Spleen (tissue), 11 donors: Measurements from ENCODE around the gene PLSCR2. TPM values are rescaled to one million over a fixed set of nuclear protein-coding genes. Genes with fewer than 3 reads are reported as not detected.

Experiments used
- DNase-seq: peaks from one replicate; pipeline ENCODE4 v3.0.0-alpha.2; 2020
- H3K27ac ChIP-seq, 8 donors: fragments of 200-600 bp; sonication (generic) in 7 of 8; 1 replicate in 4 of 8; 2 replicates in 4 of 8; pipeline versions ENCODE4 v1.5.0 to v1.8.0; 2016 to 2021; ENCODE audit warnings: inconsistent platforms in 4 of 8, mild to moderate bottlenecking in 4 of 8, moderate library complexity in 1 of 8
- H3K27me3 ChIP-seq, 7 donors: fragments of 200-600 bp; sonication (generic) in 6 of 7; replicated peaks in 1 of 7; 1 replicate in 4 of 7; 2 replicates in 3 of 7; pipeline versions ENCODE4 v1.5.0 to v1.8.0; 2016 to 2021; ENCODE audit warnings: inconsistent platforms in 3 of 7, mild to moderate bottlenecking in 1 of 7
- H3K36me3 ChIP-seq, 6 donors: fragments of 200-600 bp; sonication (generic) in 5 of 6; 1 replicate in 4 of 6; 2 replicates in 2 of 6; pipeline versions ENCODE4 v1.5.0 to v1.8.0; 2016 to 2021; ENCODE audit warnings: inconsistent platforms in 2 of 6
- H3K4me1 ChIP-seq, 6 donors: fragments of 200-600 bp; sonication (generic) in 5 of 6; 1 replicate in 3 of 6; 2 replicates in 3 of 6; pipeline versions ENCODE4 v1.5.0 to v1.8.0; 2016 to 2021; ENCODE audit warnings: inconsistent platforms in 3 of 6
- H3K4me3 ChIP-seq, 8 donors: fragments of 200-600 bp; sonication (generic) in 7 of 8; 1 replicate in 4 of 8; 2 replicates in 4 of 8; pipeline versions ENCODE4 v1.5.0 to v1.8.0; 2016 to 2021; ENCODE audit warnings: inconsistent platforms in 4 of 8, mild to moderate bottlenecking in 4 of 8, moderate library complexity in 2 of 8
- H3K9me3 ChIP-seq, 8 donors: fragments of 200-600 bp; sonication (generic) in 7 of 8; 1 replicate in 4 of 8; 2 replicates in 4 of 8; pipeline versions ENCODE4 v1.5.0 to v1.8.0; 2016 to 2021; ENCODE audit warnings: inconsistent platforms in 4 of 8
- POLR2A ChIP-seq, 3 donors: fragments of 450-650 bp; IDR thresholded peaks; one replicate each; pipeline ENCODE4 v1.5.1; 2017; ENCODE audit warnings: antibody characterized with exemption in 3 of 3, mild to moderate bottlenecking in 1 of 3
- POLR2AphosphoS5 ChIP-seq, 3 donors: sonication (generic); formaldehyde crosslinking; IDR thresholded peaks; one replicate each; pipeline ENCODE4 v1.5.1; 2017; ENCODE audit warnings: antibody characterized with exemption in 3 of 3
- WGBS, 5 donors: extraction: QIAGEN DNeasy Blood & Tissue Kit in 3 of 5; methylation state at CpG; one replicate each; pipeline versions ENCODE4 v1.1.5 to v1.1.7; 2013 to 2018; 5-methylcytosine and 5-hydroxymethylcytosine counted together
- intact Hi-C: fragments of 100-400 bp; cut with DNase I; formaldehyde crosslinking; loops from one replicate; pipeline ENCODE4 v1.15.0; 2023; ENCODE audit warnings: low total_unique reads
- polyA plus RNA-seq, 3 donors: library from polyadenylated mRNA; stranded (reverse); fragments of 200-250 nt; gene quantifications; one replicate each; pipeline ENCODE4 v1.2.1, GENCODE V29; 2013
- total RNA-seq, 7 donors: library from RNA; depleted of rRNA in 3 of 7; stranded (reverse); fragments of >200 nt in 3 of 7; fragmentation: NEBNext Ultra II Directional in 4 of 7; extraction: Animal tissue kit (Norgen Biotek cat#: 25700) in 4 of 7; gene quantifications; one replicate each; pipeline versions ENCODE4 v1.1.0 to v1.2.1, GENCODE V29; 2016 to 2021
- TF ChIP-seq, protein P1 (sequence below), 11 experiments: fragments of 200-600 bp in 7 of 11; fragments of 450-650 bp in 4 of 11; sonication (generic) in 4 of 11; IDR thresholded peaks in 8 of 11; conservative IDR thresholded peaks in 3 of 11; 1 replicate in 7 of 11; 2 replicates in 4 of 11; pipeline versions ENCODE4 v1.4.0 to v1.8.0; 2016 to 2021; ENCODE audit warnings: antibody characterized with exemption in 11 of 11, inconsistent platforms in 4 of 11, mild to moderate bottlenecking in 1 of 11
- donor health status: healthy with polysubstance abuse.
- donor health status: DM: no; HTN: no; CAD: no; lungs with moderate emphysema.
- donor health status: DM: no; HTN: no; CAD: no.
- donor health status: Bipolar disorder and iron deficiency.
- donor health status: healthy.
- donor health status: DM: no; HTN: no; CAD: no.
- donor health status: DM: yes; HTN: yes; CAD: no.

The PLSCR2 gene
- total and polyA plus RNA-seq, 10 donors = 0.66 TPM; not detected in 9

DNA sequence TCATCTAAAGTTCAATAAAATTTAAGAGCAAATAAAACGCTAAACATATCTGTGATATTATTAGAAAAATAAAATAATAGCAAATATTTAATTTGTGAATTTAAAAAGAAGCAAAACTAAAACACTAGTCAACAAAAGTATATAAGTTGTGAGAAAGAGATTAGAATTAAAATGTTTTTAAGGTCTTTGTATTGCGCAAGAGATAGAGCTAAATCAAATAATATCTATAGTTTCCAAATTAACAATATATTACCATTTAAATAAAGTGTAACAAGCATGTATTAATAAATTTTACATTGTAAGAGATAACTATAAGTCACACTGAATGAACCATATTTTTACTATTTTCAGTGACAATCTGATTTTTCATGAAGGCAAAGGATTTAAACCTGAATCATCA is 74.2 kb downstream of the PLSCR2 start:
- intact Hi-C loops = no loop called here
- 90 to 98% (median 92%) methylated on average over 2 of the region's 2 CpGs for WGBS, 5 donors
- TF ChIP-seq, protein P1, sequence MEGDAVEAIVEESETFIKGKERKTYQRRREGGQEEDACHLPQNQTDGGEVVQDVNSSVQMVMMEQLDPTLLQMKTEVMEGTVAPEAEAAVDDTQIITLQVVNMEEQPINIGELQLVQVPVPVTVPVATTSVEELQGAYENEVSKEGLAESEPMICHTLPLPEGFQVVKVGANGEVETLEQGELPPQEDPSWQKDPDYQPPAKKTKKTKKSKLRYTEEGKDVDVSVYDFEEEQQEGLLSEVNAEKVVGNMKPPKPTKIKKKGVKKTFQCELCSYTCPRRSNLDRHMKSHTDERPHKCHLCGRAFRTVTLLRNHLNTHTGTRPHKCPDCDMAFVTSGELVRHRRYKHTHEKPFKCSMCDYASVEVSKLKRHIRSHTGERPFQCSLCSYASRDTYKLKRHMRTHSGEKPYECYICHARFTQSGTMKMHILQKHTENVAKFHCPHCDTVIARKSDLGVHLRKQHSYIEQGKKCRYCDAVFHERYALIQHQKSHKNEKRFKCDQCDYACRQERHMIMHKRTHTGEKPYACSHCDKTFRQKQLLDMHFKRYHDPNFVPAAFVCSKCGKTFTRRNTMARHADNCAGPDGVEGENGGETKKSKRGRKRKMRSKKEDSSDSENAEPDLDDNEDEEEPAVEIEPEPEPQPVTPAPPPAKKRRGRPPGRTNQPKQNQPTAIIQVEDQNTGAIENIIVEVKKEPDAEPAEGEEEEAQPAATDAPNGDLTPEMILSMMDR (IDR thresholded peaks at IDR 0.05 in 8 of 11, conservative IDR thresholded peaks at IDR 0.05 in 3 of 11) = no peak

DNA sequence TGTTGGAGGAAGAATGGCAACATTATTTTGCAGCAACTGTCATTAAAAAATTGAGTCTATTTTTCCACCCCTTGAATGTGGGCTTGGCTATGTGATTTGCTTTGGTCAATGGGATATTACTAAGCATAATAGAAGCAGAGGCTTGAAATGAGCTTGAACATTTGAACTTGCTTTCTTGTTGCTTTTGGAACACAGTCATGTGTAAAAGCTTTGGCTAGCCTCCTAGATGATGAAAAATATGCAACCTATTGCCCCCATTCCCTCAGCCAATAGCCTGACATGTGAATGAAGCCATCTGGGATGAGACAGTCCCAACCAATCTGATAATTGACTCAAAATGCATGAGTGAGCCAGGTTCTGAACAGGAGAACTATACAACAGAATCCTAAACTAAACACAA is 78.4 kb downstream of the PLSCR2 start:
- no peak overlapping the region for H3K4me3 ChIP-seq
- H3K36me3 ChIP-seq = no peaks in the 10 kb centered on the region
- no peak for TF ChIP-seq POLR2A (IDR thresholded peaks at IDR 0.05)
- TF ChIP-seq, protein P1 (IDR thresholded peaks at IDR 0.05 in 8 of 11, conservative IDR thresholded peaks at IDR 0.05 in 3 of 11) = no peak
- peak in 1 of 3 donors; percentile 68 for TF ChIP-seq POLR2AphosphoS5 (IDR thresholded peaks at IDR 0.05)
- intact Hi-C loops = no loop called here
- H3K27me3 ChIP-seq = no peaks in the 10 kb centered on the region
- no peak for DNase-seq
- H3K27ac ChIP-seq = no peak overlapping the region
- H3K9me3 ChIP-seq = no peaks in the 10 kb centered on the region
- H3K4me1 ChIP-seq = no peaks in the 10 kb centered on the region

More for the DNA sequence above, 74.2 kb downstream of the PLSCR2 start:
- no peak overlapping the region for H3K4me3 ChIP-seq
- H3K27me3 ChIP-seq = no peaks in the 10 kb centered on the region
- DNase-seq = no peak
- H3K4me1 ChIP-seq = peaks cover 0 to 3% (median 0%) of the 10 kb centered on the region in 6 donors
- no peak overlapping the region for H3K27ac ChIP-seq
- no peaks in the 10 kb centered on the region for H3K36me3 ChIP-seq
- H3K9me3 ChIP-seq = no peaks in the 10 kb centered on the region

DNA sequence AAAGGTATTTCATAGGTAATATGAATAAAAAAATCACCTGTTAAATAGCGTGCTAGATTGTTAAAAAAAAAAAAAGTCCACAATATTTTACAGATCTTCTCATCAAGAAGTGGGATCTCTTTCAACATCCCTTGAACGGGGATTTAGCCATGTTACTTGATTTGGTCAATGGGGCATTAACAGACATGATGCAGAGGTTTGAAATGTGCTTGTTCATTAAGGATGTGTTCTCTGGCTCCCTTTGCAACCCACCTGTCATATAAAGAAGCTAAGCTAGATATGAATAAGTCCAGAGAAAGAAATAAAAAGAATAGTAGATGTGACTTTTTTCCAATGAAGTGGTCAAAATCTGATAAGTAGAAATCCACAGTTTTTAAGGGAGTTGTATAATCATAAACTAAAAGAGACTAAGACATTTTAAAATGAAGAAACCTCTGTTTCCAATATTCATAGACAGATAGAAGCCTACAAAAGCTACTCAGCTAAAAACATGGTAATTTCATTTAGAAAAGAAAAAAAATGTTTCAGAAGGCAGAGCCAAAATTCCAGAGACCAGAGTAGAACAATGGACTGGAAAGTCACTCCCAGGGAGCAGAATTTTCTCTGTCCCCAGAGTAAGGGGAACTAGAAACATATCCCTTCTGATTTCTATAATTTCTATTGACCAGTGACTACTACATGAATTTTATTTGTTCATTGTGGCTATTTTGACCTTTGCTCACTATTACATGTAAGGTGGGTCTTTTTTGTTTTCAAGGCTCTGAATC is 79.2 kb downstream of the PLSCR2 start:
- Histone ChIP-seq H3K36me3 (no peaks in the 10 kb centered on the region), H3K4me3 (no peak overlapping the region), H3K27ac (no peak overlapping the region), H3K9me3 (no peaks in the 10 kb centered on the region), H3K27me3 (no peaks in the 10 kb centered on the region), H3K4me1 (no peaks in the 10 kb centered on the region)
- intact Hi-C loops = no loop called here
- DNase-seq = no peak
- TF ChIP-seq POLR2A (IDR thresholded peaks at IDR 0.05) = no peak
- TF ChIP-seq, protein P1 (IDR thresholded peaks at IDR 0.05 in 8 of 11, conservative IDR thresholded peaks at IDR 0.05 in 3 of 11) = no peak
- no peak for TF ChIP-seq POLR2AphosphoS5 (IDR thresholded peaks at IDR 0.05)
- WGBS, 5 donors = 44 to 67% (median 45%) methylated on average over 2 of the region's 2 CpGs

DNA sequence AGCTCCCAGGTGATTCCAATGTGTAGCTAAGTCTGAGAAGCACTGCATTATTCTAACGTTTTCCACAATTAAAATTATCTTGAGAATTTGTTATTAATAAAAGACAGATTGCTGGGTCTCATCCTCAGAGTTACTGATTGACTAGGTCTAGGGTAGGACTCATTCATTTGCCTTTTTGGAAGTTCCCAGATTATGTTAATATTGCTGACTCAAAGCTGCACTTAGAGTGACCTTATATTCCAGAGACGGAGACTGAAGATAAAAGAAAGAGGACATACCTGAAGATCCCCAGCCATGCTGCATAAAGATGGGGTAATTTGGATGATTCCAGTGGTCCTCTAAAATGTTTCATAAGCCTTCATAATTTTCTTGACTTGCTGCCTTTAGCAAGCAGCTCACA is 81.8 kb downstream of the PLSCR2 start:
- no peaks in the 10 kb centered on the region for H3K4me1 ChIP-seq
- intact Hi-C loops = no loop called here
- no peak overlapping the region for H3K4me3 ChIP-seq
- no peaks in the 10 kb centered on the region for H3K9me3 ChIP-seq
- 65 to 88% (median 79%) methylated on average over 2 of the region's 2 CpGs for WGBS, 5 donors
- H3K27me3 ChIP-seq = no peaks in the 10 kb centered on the region
- no peaks in the 10 kb centered on the region for H3K36me3 ChIP-seq
- H3K27ac ChIP-seq = no peak overlapping the region
- no peak for TF ChIP-seq POLR2A (IDR thresholded peaks at IDR 0.05)
- TF ChIP-seq, protein P1 (IDR thresholded peaks at IDR 0.05 in 8 of 11, conservative IDR thresholded peaks at IDR 0.05 in 3 of 11) = no peak
- TF ChIP-seq POLR2AphosphoS5 (IDR thresholded peaks at IDR 0.05) = no peak
- DNase-seq = no peak
